DLD1 (cell line): ENCODE data around the gene WDR49.
"Not testable (repeated sequence)": the region's sequence is repeated elsewhere in the genome, so short reads cannot be mapped to it uniquely, and the experiment has no call there.

Experiments
- in situ Hi-C: cut with HindIII; loops from 2 replicates; pipeline ENCODE4 v1.10.0; 2017; ENCODE audit warnings: low sequenced_read_pairs

The WDR49 gene

DNA sequence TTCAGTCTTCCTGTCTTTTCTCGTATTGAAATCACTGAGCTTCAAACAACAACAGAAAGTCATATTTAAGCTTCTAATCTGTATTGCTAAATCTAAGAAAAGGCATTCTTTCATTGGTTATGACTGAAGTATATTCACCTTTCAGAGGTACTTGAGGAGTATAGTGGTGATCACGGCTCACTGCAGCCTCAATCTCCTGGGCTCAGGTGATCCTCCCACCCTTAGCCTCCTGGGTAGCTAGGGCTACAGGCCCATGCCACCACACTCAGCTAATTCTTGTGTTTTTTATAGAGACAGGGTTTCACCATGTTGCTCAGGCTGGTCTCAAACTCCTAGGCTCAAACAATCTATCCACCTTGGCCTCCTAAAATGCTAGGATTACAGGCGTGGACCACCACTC lies 38.7 kb downstream of the WDR49 start:
- in situ Hi-C loops, result no loop called here

DNA sequence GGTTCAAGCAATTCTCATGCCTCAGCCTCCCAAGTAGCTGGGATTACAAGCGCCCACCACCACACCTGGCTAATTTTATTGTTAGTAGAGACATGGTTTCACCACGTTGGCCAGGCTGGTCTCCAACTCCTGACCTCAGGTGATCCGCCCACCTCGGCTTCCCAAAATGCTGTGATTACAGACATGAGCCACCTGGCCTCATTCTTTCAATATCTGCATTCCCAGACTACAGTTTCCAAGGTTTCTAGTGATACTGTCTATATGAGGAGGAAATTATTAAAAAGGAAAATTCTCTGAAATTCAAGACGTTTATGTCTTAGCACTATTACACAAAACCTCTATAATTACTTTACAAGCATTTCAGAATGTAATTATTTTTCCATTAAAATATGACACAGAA lies 39.5 kb downstream of the WDR49 start:
- in situ Hi-C loops, result not testable (repeated sequence)

DNA sequence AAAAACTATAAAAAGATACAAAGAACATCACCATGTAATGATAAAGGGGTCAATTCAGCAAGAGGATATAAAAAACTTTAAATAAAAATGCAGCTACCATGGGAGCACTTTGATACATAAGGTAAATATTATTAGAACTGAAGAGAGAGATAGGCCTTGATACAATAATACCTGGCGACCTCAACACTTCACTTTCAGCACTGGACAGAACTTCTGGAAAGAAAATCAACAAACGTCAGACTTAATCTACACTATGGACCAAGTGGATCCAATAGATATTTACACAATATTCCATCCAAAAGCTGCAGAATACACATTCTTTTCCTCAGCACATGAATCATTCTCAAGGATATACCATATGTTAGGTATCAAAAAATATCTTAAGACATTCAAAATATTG lies 42.0 kb downstream of the WDR49 start:
- in situ Hi-C loops, result no loop called here

DNA sequence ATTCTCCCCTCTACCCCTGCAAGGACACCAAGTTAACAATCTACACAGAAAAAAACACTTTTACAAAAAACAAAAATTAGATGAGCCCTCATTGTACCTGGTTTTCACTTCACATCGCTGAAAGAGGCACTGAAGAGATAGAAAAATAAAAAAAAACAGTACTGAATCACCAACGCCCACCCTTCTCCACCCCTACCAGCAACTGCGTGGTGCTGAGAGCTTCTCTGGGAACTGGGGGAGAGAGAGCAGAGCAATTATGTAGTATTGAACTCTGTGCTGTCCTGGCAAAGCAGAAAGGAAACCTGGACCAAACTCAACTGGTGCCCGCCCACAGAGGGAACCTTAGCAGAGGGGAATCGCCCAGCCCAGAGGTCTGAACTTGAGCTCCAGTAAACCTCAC lies 44.6 kb downstream of the WDR49 start:
- in situ Hi-C loops, result no loop called here

DNA sequence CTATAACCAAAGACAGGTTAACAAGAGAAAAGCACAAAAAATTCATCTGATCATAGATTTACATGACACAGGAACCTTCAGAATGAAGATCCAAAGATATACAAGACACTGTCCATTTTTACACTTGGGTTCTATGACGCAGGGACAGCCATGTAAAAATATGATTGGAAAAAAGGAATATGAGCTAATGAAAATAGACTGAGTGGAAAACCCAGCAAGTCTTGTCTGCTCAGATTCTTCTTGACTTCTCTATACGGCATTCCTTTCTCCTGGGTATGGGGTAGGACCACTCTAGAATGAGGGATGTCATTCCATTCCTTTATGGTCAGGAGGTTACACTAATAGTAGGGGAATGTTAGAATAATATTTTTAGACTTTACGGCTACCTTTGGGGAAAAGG lies 46.9 kb downstream of the WDR49 start:
- in situ Hi-C loops, result no loop called here

DNA sequence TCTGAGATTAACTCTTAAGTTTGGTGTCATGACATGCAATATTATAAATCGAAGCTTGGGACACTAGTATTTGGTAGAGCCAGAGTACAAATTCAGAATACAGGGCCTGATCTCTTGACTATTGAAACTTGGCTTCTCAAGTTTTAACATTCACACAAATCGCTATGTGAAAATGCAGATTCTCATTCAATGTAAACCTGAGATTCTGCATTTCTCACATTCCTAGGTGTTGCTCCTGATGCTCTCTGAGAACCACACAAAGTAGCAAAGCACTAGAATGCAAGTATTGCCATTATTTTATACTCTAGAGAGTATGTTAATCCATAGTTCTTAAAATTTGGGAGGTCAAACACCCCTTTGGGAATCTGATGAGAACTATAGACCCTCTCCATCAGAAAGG lies 47.9 kb downstream of the WDR49 start:
- in situ Hi-C loops, result no loop called here

DNA sequence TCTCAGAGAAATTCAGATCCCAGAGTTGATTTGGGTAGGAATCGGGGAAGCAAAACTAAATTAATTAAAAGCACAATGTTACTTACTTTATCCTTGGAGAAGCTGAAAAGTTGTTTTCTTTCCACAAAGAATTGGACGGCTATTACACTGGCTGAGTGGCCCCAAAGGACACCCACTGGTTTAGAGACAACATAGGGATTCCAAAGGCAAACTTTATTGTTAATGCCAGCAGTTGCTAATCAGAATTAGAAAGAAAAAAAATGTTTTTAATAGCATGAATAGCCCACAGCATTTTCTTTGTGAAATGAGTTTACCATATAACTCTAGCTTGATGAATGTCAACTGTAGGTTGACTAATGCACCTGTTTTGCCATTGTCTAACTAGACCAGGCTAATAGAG lies 51.7 kb downstream of the WDR49 start:
- in situ Hi-C loops, result no loop called here

DNA sequence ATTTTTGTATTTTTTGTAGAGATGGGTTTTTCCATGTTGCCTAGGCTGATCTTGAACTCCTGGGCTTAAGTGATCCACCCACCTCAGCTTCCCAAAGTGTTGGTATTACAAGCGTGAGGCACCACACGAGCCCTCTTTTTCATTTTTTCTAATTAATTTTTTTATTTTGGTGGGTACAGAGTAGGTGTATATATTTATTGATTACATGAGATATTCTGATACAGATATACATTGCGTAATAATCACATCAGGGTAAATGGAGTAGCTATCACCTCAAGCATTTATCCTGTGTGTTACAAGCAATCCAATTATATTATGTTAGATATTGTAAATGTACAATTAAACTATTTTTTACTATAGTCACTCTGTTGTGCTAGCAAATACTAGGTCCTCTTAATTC lies 66.1 kb downstream of the WDR49 start:
- in situ Hi-C loops, result no loop called here

DNA sequence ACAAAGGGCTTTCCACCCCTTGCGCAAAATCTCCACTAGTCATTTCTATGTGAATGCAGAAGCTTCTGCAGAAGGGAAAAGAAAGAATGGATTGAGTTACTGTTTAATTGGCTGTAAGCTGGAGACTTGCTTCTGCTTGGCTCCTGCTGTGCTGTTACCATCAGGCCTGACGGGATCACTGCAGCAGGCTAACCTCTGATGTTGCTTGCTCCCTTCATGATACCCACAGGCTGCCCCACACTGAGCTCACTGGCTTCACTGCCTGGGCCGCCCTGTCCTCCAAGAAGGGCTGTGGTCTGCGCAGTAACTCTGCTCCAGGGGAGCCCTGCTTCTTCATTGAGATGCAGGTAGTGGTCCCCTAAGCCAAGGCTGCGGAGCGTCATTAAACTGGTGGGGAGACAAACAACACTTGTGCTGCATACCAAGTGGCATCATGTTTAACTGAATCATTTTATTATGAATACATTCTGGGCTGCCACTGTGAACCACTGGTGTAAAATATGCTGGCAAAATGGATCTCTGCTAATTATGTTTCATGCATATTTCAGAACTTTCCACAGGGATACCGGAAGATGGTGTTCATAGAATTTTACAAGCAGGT lies 78.6 kb downstream of the WDR49 start:
- in situ Hi-C loops, result no loop called here

DNA sequence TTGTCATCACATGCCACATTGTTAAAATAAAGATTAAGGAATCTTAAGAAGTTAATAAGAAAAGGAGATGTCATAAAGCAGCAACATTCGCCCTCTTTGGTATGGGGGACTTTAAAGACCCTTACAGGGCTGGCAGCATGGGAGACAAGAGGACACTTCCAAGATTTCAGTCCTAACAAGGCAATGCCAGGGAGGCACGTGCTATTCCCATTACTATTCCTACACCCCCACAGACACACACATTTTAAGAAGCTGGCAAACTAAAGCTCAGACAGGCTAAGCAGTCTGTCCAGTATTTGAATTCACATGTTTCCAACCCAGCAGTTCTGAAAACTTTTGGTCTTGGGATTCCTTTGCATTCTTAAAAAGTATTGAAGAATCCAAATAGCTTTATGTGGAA lies 80.8 kb downstream of the WDR49 start:
- in situ Hi-C loops, result no loop called here

DNA sequence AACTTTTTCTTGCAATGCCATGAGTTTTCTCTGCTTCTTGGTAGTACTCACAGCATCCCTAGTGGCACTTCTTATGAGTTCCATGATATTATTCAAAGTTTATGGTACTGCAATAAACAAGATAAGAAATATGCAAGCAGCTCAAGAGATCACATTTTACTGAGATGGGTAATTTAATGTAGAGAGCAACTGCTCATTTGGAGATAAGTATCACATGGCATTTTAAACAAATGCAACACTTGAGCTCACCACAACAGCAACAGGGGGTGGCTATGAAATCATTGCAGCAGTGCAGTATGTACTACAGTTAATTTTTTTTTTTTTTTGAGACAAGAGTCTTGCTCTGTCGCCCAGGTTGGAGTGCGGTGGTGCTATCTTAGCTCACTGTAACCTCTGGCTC lies 85.1 kb downstream of the WDR49 start:
- in situ Hi-C loops, result no loop called here

DNA sequence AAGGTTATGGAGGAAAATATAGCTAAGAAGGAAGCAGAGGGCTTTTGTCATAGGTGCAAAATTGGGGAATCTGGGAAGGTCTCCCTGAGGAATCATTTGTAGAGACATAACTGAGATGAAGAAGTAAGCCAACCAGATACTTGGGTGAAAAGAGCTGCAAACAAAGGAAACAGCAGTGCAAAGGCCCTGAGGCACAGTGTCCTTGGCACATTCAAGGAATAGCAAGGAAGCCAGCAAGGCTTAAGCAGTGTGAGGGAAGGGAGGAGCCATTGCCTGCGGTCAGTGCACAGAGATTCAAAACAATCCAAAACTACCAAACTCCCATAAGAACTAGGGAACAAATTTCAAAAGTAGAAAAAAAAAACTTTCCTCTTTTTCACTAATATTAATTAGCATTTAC lies 88.3 kb downstream of the WDR49 start:
- in situ Hi-C loops, result no loop called here

DNA sequence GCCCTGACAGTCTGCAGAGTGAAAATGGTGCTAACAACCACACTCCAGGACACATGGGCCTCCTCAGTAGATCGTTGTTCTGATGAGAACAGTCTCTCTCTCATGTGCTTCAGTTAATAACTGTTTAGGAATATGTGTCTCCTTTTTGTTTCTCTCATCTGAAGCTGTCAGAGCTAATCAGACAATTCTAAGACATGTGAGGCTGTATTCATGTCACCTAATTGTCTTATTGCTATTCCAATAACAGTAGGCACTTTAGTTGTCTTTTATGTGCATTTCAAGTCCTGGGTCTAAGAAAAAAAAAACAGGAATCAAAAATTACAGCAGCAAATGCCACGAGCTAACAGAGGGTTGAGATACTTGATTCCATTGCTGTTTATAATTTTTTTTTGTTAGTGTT lies 89.1 kb downstream of the WDR49 start:
- in situ Hi-C loops, result no loop called here

DNA sequence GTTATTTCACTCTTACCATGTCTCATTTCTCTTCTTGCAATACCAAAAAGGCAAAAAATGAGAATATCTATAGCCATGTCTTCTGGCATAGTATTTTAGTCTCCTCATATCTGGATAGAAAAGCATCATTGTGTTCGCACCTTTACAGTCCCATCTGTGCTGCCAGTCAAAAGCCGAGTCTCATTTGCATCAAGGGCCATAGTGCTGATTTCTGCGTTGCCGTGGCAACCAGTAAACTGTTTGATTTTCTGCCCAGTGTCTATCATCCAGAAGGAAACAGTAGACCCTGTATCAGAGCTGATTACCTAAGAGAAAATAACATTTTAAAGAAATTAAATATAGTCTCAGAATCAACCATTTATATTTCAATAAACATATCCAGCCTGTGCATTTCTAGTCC lies 93.8 kb downstream of the WDR49 start:
- in situ Hi-C loops, result no loop called here

DNA sequence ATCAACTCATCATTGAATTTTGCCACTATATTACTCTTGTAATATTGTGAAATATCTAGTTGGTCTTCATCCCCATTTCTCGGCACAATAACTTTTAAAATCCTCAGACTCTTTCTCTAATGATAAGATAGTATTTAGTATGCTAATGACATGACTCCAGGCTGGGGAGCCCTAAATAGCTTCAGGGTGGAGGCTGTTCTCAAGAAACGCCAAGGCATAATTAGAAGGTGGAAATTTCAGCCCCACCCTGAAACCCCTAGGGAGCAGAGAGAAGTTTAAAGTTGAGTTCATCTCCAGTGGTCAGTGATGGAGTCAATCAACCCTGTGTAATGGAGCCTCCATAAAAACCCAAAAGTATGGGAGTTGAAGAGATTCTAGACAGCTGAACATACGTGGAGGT lies 98.8 kb downstream of the WDR49 start:
- in situ Hi-C loops, result no loop called here

DNA sequence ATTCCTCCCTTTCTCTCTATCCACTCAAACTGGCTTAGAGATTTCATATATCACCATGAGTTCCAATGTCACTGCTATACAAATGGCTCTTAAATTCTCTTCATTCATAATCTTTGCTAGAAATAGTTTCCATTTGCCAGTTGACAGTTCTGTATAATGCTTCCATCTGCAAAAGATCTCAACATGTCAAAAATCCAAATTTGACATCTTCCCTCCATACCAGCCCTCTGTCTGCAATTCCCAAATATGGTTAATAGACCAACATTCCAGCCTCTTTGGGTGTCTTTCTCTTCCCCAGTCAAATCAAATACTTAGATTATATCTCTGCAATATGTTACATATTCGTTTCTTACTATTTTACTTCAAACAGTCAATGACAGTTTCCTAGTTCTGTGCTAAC lies 115.7 kb downstream of the WDR49 start:
- in situ Hi-C loops, result no loop called here

DNA sequence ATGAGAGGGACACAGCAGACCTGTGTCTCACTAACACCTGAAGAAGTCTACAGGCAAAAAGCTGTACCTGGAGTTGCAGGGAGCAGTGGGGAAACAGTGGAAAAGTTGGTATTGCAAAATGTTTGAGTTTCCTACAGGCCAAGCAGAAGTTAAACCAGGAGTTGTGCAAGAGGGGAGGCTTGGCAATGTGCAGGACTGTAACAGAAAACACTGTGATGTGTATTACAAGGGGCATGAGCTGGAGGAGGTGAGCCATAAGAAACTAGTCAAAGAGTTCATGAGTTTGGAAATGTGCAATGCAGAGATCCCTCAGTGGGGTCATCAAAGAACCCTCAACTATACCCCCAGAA lies 132.8 kb downstream of the WDR49 start:
- in situ Hi-C loops, result no loop called here

DNA sequence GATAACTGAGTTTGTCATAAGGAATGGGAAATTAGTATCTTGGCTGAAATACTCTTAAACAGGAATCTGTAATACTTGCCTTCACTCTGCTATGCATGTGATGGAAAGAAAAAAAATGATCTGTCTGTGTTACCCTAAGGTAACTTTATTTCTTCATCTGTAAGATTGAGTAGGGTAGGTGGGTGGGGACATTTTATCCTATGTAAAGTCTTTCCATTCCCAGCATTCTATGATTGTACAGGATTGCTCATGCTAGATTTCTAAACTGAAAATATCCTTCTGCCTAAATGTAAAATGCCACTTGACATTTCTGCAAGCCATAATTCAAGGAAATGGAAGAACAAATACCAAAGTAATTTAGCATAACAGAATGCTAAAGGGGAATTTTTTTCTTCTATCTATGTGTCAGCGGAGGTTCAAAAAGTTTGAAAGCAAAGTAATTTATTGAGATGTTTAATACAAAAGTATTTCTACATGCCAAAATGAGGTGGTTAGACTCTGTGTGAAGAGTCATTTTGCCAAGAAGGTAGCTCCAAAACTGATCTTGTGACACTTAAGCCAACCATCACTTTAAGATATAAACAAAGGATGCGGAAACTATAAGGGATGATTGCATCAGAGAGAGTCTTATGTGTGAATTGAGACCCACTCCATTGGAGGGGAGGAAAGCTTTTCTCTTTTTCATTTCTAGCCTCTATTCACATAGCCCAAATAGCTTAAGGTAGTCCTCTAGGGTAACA lies 133.3 kb downstream of the WDR49 start:
- in situ Hi-C loops, result no loop called here

DNA sequence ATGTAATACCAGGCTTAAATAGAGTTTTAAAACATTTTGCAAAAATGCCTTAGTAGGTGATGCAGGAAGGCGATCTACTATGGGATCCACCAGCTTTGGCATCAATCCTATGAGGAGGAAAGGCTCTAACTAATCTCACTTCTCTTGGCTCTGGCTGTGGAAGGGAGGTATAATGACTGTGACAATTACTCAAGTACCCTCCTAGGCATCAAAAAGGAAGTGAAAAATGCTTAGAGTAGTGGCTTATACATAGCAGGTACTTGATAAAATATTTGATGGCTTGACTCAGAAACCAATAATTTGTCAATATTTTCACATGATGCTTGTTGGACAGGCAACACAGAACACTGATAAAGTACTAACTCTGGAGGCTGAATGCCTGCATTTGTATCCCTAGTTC lies 145.8 kb downstream of the WDR49 start:
- in situ Hi-C loops, result no loop called here

DNA sequence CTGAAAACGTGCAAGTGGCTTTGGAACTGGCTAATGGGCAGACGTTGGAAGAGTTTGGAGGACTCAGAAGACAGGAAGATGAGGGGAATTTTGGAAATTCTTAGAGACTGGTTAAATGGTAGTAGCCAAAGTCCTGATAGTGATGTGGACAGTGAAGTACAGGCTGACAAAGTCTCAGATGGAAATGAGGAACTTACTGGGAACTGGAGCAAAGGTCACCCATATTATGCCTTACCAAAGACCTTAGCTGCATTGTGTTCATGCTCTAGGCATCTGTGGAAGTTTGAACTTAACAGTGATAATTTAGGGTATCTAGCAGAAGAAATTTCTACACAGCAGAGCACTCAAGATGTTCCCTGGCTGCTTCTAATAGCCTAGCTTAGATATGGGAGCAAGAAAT lies 151.3 kb downstream of the WDR49 start:
- in situ Hi-C loops, result no loop called here

DNA sequence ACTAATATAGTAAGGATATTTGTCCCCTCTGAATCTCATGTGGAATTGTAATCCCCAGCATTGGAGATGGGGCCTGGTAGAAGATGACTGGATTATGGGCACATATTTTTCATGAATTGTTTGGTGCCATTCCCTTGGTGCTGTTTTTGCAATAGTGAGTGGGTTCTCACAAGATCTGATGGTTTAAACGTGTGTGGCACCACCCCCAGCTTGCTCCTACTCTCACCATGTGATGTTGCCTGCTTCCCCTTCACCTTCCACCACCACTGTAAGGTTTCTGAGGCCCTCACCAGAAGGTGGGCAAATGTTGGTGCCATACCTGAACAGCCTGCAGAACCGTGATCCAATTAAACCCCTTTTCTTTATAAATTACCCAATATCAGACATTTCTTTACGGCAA lies 151.8 kb downstream of the WDR49 start:
- in situ Hi-C loops, result no loop called here

DNA sequence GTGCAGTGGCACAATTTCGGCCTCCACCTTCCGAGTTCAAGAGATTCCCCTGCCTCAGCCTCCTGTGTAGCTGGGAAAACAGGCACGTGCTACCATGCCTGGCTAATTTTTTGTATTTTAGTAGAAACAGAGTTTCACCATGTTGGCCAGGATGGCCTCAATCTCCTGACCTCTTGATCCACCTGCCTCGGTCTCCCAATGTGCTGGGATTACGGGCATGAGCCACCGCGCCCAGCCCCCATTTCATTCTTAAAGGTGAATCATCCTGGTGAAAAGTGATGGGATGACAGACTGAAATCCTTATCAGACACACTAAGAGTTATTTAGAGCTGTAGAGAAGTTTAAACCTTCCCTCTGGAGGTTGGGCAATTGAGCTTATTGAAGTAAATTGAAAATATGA lies 155.8 kb downstream of the WDR49 start:
- in situ Hi-C loops, result no loop called here

DNA sequence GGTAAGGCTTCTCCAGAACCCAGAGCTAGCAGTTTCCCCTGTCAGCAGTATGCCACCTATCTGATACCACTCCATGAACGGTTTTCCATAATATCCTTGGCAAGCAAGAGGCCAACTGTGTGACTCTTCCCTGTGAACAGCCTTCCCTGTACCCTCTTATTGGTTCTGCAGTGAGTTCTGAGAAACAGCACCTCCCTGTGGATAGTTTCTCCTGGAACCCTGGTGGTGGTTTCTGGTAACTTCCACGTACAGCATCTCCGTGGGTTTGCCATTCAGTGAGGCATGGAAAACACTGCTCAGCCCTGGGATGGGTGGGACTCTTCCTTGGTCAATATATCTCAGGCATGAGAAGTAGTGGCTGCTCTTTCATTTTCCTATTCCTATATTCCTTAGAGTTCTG lies 160.5 kb downstream of the WDR49 start:
- in situ Hi-C loops, result no loop called here
